Spinal cord (tissue), 10 donors: Measurements from ENCODE around the gene LZTR1. TPM values are rescaled to one million over a fixed set of nuclear protein-coding genes. Genes with fewer than 3 reads are reported as not detected.

Experiments used
- DNase-seq, 6 donors: peaks; one replicate each; pipeline versions ENCODE4 v3.0.0 to v3.0.0-alpha.2; 2013 to 2015; ENCODE audit warnings: low spot score in 6 of 6, low read depth in 4 of 6
- H3K27ac ChIP-seq: one replicate; pipeline ENCODE4 v1.5.1; 2013; ENCODE audit warnings: low read depth, low read length, control low read depth
- H3K27me3 ChIP-seq: one replicate; pipeline ENCODE4 v1.6.1; 2013; ENCODE audit warnings: low read length; ENCODE audit not compliant: control insufficient read depth, insufficient read depth
- H3K36me3 ChIP-seq: one replicate; pipeline ENCODE4 v1.6.1; 2013; ENCODE audit warnings: low read length; ENCODE audit not compliant: control insufficient read depth, insufficient read depth
- H3K4me1 ChIP-seq: one replicate; pipeline ENCODE4 v1.6.1; 2013; ENCODE audit warnings: low read length; ENCODE audit not compliant: control insufficient read depth, insufficient read depth
- H3K4me3 ChIP-seq: one replicate; pipeline ENCODE4 v1.5.1; 2013; ENCODE audit warnings: low read depth, low read length, control low read depth
- H3K9me3 ChIP-seq: one replicate; pipeline ENCODE4 v1.6.1; 2013; ENCODE audit warnings: low read length; ENCODE audit not compliant: control insufficient read depth, insufficient read depth
- whole genome bisulfite sequencing: methylation state at CpG from one replicate; pipeline ENCODE4 v1.1.5; 2013; ENCODE audit warnings: missing lambda C conversion rate; ENCODE audit not compliant: insufficient coverage; 5-methylcytosine and 5-hydroxymethylcytosine counted together
- polyA plus RNA-seq, 2 donors: library from polyadenylated mRNA; unstranded; fragments of 120-200 nt; gene quantifications; one replicate each; pipeline ENCODE4 v1.2.1, GENCODE V29; 2013; ENCODE audit not compliant: insufficient read length in 2 of 2
- total RNA-seq, 2 donors: library from RNA; depleted of rRNA in 1 of 2; stranded (reverse); fragments of 120-200 nt in 1 of 2; fragments of >200 nt in 1 of 2; gene quantifications; one replicate each; pipeline versions ENCODE4 v1.2.3 to v1.2.4, GENCODE V29; 2013 to 2014
- donor health status: healthy.

The LZTR1 gene
- total and polyA plus RNA-seq, 4 donors = 44.8 to 93.6 (median 67.5) TPM

GRCh38 chr22:20949698-20950183 lies 32.4 kb upstream of the LZTR1 start:
- H3K27me3 ChIP-seq = no peaks in the 10 kb centered on the region
- peaks cover 27% of the 10 kb centered on the region for H3K36me3 ChIP-seq
- no peak overlapping the region for H3K27ac ChIP-seq
- H3K9me3 ChIP-seq = no peaks in the 10 kb centered on the region
- no peak overlapping the region for H3K4me3 ChIP-seq
- 83% methylated on average over 12 of the region's 13 CpGs for WGBS
- DNase-seq = no peak
- peaks cover 3% of the 10 kb centered on the region for H3K4me1 ChIP-seq

GRCh38 chr22:20951151-20951931 lies 30.8 kb upstream of the LZTR1 start:
- no peaks in the 10 kb centered on the region for H3K4me1 ChIP-seq
- peaks cover 3% of the 10 kb centered on the region for H3K27me3 ChIP-seq
- no peak overlapping the region for H3K27ac ChIP-seq
- no peak overlapping the region for H3K4me3 ChIP-seq
- H3K9me3 ChIP-seq = no peaks in the 10 kb centered on the region
- H3K36me3 ChIP-seq = peaks cover 27% of the 10 kb centered on the region
- DNase-seq = no peak
- 84% methylated on average over 8 of the region's 10 CpGs for WGBS

GRCh38 chr22:20951932-20952380 lies 30.1 kb upstream of the LZTR1 start:
- Histone ChIP-seq H3K27me3 (peaks cover 9% of the 10 kb centered on the region), H3K36me3 (peaks cover 27% of the 10 kb centered on the region), H3K9me3 (no peaks in the 10 kb centered on the region), H3K4me1 (peaks cover 4% of the 10 kb centered on the region), H3K27ac (no peak overlapping the region), H3K4me3 (no peak overlapping the region)
- DNase-seq = no peak
- WGBS = 71% methylated on average over 6 of the region's 8 CpGs

- H3K9me3 ChIP-seq = no peaks in the 10 kb centered on the region
- peaks cover 15% of the 10 kb centered on the region for H3K27me3 ChIP-seq
- H3K36me3 ChIP-seq = peaks cover 27% of the 10 kb centered on the region
- H3K27ac ChIP-seq = no peak overlapping the region
- no peak overlapping the region for H3K4me3 ChIP-seq
- peaks cover 11% of the 10 kb centered on the region for H3K4me1 ChIP-seq
- no peak for DNase-seq
- WGBS = 90% methylated on average over 13 of the region's 13 CpGs
Observed at GRCh38 chr22:20952544-20953341, 29.4 kb upstream of the LZTR1 start.

GRCh38 chr22:20953342-20953608 lies 28.8 kb upstream of the LZTR1 start:
- no CpG with 5 or more reads among the region's 3 CpGs for WGBS
- H3K9me3 ChIP-seq = no peaks in the 10 kb centered on the region
- peaks cover 20% of the 10 kb centered on the region for H3K27me3 ChIP-seq
- peaks cover 17% of the 10 kb centered on the region for H3K4me1 ChIP-seq
- DNase-seq = no peak
- no peak overlapping the region for H3K4me3 ChIP-seq
- H3K36me3 ChIP-seq = peaks cover 27% of the 10 kb centered on the region
- H3K27ac ChIP-seq = no peak overlapping the region

- no peak overlapping the region for H3K27ac ChIP-seq
- H3K9me3 ChIP-seq = no peaks in the 10 kb centered on the region
- H3K36me3 ChIP-seq = peaks cover 26% of the 10 kb centered on the region
- H3K4me1 ChIP-seq = peaks cover 18% of the 10 kb centered on the region
- H3K4me3 ChIP-seq = no peak overlapping the region
- 99% methylated on average over 5 of the region's 8 CpGs for WGBS
- no peak for DNase-seq
- peaks cover 26% of the 10 kb centered on the region for H3K27me3 ChIP-seq
Observed at GRCh38 chr22:20953668-20954500, 28.2 kb upstream of the LZTR1 start.

- no peak overlapping the region for H3K27ac ChIP-seq
- H3K9me3 ChIP-seq = no peaks in the 10 kb centered on the region
- peaks cover 13% of the 10 kb centered on the region for H3K36me3 ChIP-seq
- H3K4me3 ChIP-seq = no peak overlapping the region
- peaks cover 18% of the 10 kb centered on the region for H3K4me1 ChIP-seq
- DNase-seq = no peak
- WGBS = 100% methylated on average over 1 of the region's 7 CpGs
- peaks cover 28% of the 10 kb centered on the region for H3K27me3 ChIP-seq
Observed at GRCh38 chr22:20955548-20955947, 26.5 kb upstream of the LZTR1 start.

GRCh38 chr22:20956258-20957101 lies 25.6 kb upstream of the LZTR1 start:
- Histone ChIP-seq H3K27me3 (peaks cover 28% of the 10 kb centered on the region), H3K4me3 (no peak overlapping the region), H3K36me3 (peaks cover 7% of the 10 kb centered on the region), H3K9me3 (no peaks in the 10 kb centered on the region), H3K4me1 (peaks cover 18% of the 10 kb centered on the region), H3K27ac (no peak overlapping the region)
- WGBS = 28% methylated on average over 27 of the region's 27 CpGs
- DNase-seq = no peak
